Progenitor cell of endocrine pancreas (in vitro differentiated cells): ENCODE measurements around the gene PDZD2. TPM values are rescaled to one million over a fixed set of nuclear protein-coding genes. Genes with fewer than 3 reads are reported as not detected.

Experiments
- DNase-seq: peaks from one replicate; pipeline ENCODE4 v3.0.0; 2021; ENCODE audit warnings: low spot score; ENCODE audit not compliant: unreplicated experiment
- H3K27ac Mint-ChIP-seq: 2 replicates; pipeline ENCODE4 v1.8.0; 2021; ENCODE audit warnings: mild to moderate bottlenecking, moderate library complexity, mixed read lengths
- H3K27me3 Mint-ChIP-seq: 2 replicates; pipeline ENCODE4 v1.8.0; 2021; ENCODE audit warnings: mixed read lengths
- H3K36me3 Mint-ChIP-seq: 2 replicates; pipeline ENCODE4 v1.8.0; 2022; ENCODE audit warnings: mixed read lengths; ENCODE audit not compliant: insufficient read depth
- H3K4me1 Mint-ChIP-seq: 2 replicates; pipeline ENCODE4 v1.8.0; 2021; ENCODE audit warnings: low read depth, mixed read lengths
- H3K4me3 Mint-ChIP-seq: 2 replicates; pipeline ENCODE4 v1.8.0; 2021; ENCODE audit warnings: low read depth, mild to moderate bottlenecking, moderate library complexity, mixed read lengths
- H3K9me3 Mint-ChIP-seq: 2 replicates; pipeline ENCODE4 v1.8.0; 2021; ENCODE audit warnings: low read depth, mixed read lengths
- total RNA-seq: library from RNA; stranded (reverse); gene quantifications from 2 replicates; pipeline ENCODE4 v1.2.1, GENCODE V29; 2021
- TF ChIP-seq, protein P1 (sequence below): fragments of 200-600 bp; sonication (generic); IDR thresholded peaks from one replicate; pipeline ENCODE4 v1.5.0; 2021; ENCODE audit warnings: antibody characterized with exemption, mild to moderate bottlenecking; ENCODE audit not compliant: unreplicated experiment

The PDZD2 gene
- total RNA-seq, 1 donor from 2014 or later: 3.1 TPM

DNA sequence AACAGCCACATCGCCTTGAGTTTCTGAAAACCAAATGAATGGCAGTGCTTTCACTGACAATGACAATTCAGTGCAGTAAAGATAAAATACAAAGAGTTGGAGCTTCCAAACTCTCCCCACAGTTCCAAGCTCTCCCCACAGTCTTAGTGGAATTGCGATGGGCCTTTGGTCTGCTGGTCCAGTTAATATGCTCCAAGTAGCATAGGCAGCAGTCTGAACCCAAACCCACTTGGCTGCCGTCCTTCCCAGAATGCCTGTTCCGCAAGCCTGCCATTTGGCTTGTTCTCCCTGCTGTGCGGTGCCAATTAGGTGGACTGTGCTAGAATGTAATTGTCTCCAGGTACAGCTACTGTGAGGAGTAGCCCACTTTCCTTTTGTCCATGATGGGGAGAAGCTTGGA is 285.1 kb downstream of the PDZD2 start:
- H3K27ac Mint-ChIP-seq: no peak overlapping the region

DNA sequence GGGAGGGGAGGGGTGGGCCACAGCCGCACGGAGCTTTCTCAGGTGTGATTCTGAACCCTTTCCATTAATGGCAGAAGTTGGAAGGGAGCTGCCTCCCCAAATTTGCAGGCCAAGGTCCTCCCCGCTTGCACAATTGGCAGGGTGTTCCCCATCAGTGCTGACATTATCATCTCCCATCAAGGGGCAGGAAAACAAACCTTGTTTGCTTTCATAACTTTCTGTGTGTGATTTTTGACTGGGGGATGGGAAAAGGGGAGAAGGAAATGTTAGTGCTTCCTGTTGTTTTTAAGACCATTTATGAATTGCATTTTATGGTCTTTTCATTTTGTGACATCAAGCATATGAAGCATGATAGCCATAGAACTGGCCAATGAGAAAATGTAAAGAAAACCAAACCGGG is 292.9 kb downstream of the PDZD2 start:
- no peaks in the 10 kb centered on the region for H3K9me3 Mint-ChIP-seq
- no peaks in the 10 kb centered on the region for H3K36me3 Mint-ChIP-seq
- H3K27me3 Mint-ChIP-seq: no peaks in the 10 kb centered on the region
- TF ChIP-seq, protein P1, sequence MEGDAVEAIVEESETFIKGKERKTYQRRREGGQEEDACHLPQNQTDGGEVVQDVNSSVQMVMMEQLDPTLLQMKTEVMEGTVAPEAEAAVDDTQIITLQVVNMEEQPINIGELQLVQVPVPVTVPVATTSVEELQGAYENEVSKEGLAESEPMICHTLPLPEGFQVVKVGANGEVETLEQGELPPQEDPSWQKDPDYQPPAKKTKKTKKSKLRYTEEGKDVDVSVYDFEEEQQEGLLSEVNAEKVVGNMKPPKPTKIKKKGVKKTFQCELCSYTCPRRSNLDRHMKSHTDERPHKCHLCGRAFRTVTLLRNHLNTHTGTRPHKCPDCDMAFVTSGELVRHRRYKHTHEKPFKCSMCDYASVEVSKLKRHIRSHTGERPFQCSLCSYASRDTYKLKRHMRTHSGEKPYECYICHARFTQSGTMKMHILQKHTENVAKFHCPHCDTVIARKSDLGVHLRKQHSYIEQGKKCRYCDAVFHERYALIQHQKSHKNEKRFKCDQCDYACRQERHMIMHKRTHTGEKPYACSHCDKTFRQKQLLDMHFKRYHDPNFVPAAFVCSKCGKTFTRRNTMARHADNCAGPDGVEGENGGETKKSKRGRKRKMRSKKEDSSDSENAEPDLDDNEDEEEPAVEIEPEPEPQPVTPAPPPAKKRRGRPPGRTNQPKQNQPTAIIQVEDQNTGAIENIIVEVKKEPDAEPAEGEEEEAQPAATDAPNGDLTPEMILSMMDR: no peak
- H3K4me1 Mint-ChIP-seq: no peaks in the 10 kb centered on the region
- no peak overlapping the region for H3K27ac Mint-ChIP-seq
- DNase-seq: no peak
- no peak overlapping the region for H3K4me3 Mint-ChIP-seq

More for the DNA sequence above, 285.1 kb downstream of the PDZD2 start:
- no peaks in the 10 kb centered on the region for H3K36me3 Mint-ChIP-seq
- TF ChIP-seq, protein P1: no peak
- no peak overlapping the region for H3K4me3 Mint-ChIP-seq
- DNase-seq: no peak
- no peaks in the 10 kb centered on the region for H3K4me1 Mint-ChIP-seq
- H3K27me3 Mint-ChIP-seq: no peaks in the 10 kb centered on the region
- H3K9me3 Mint-ChIP-seq: no peaks in the 10 kb centered on the region

DNA sequence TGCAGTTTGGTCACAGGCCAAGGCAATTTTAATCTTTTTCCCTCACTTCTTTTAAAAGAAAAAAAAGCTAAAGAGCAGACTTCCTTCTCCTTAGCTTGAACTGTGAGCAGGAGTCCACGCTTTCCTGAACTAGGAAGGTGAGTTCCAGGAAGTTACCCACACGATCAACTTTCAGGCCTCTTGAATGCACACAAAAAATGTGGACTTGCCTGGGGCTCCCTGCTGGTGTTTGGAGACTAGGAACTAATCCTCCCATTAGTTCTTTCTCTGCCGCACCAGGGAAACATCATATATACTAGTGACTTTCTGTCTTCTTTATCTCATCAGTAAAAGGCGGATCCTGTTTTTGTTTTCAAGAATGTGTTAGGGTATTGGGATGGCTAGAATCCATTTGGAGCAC is 295.2 kb downstream of the PDZD2 start:
- Mint-ChIP-seq H3K36me3 (no peaks in the 10 kb centered on the region), H3K9me3 (no peaks in the 10 kb centered on the region), H3K27ac (no peak overlapping the region), H3K4me1 (no peaks in the 10 kb centered on the region), H3K4me3 (no peak overlapping the region), H3K27me3 (no peaks in the 10 kb centered on the region)
- TF ChIP-seq, protein P1: no peak
- DNase-seq: no peak

DNA sequence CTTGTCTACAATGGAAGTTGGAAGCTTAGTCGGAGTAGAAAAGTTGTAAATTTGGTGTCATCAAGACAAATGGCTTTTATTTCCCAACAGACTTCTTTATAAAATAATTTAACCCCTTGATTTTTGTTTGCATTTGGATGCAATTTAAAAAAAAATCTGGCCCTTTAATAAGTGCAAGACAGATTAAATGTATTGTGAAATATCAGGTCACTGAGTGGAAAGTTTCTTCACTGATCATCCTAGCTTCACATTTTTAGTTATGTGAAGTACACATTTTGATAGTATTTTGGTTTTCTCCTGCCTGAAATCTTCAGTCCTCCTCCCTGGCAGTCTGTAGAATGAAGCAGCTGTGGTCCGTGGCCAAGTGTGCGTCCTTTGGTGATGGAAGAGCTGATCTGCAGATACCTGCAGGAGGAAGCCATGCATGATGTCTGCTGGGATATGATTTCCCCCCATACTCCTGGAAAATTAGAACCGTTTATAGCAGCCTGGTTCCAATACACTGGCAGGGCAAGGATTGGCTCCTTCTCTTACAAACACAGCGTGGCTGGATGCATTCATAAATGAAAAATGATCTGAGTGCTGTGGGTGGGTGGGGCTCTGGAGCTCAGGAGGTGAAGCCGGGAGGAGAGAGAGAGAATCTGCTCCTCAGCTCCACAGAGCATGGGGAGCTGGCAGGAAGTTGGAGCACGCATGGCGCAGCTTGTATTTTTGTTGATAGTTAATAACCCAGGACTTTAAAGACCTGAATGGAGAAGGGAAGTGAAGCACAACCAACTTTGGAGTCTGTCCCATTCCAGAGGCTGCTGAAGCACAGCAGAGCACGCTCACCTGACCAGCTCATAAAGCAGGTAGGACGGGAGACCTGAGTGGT is 296.8 kb downstream of the PDZD2 start:
- no peak overlapping the region for H3K4me3 Mint-ChIP-seq
- H3K27ac Mint-ChIP-seq: no peak overlapping the region
- no peaks in the 10 kb centered on the region for H3K27me3 Mint-ChIP-seq
- H3K9me3 Mint-ChIP-seq: no peaks in the 10 kb centered on the region
- TF ChIP-seq, protein P1: no peak
- H3K4me1 Mint-ChIP-seq: no peaks in the 10 kb centered on the region
- no peaks in the 10 kb centered on the region for H3K36me3 Mint-ChIP-seq
- DNase-seq: no peak

DNA sequence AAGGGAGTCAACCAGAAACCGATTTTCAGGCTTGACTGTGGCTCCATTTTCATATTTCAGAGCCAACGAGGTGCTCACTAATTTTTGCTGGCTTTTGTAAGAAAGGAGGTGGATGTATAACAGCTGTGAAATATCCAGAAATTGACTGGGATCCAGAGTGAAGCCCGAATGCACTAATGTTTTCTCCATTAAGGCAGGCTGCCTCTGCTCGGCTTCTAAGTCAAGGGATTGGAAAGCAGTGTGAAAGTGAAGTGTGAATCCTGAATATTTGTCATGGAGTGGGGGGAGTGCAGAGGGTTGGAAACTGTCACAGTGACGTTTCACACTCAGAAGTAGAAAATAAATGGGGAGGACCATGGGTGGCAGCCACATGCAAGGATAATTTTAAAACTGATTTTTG is 297.8 kb downstream of the PDZD2 start:
- H3K4me1 Mint-ChIP-seq: no peaks in the 10 kb centered on the region
- no peak overlapping the region for H3K27ac Mint-ChIP-seq
- TF ChIP-seq, protein P1: no peak
- H3K27me3 Mint-ChIP-seq: no peaks in the 10 kb centered on the region
- no peak for DNase-seq
- no peak overlapping the region for H3K4me3 Mint-ChIP-seq
- no peaks in the 10 kb centered on the region for H3K9me3 Mint-ChIP-seq
- no peaks in the 10 kb centered on the region for H3K36me3 Mint-ChIP-seq
